HepG2 (cell line): ENCODE results near the gene RPL35. TPM values are rescaled to one million over a fixed set of nuclear protein-coding genes. Genes with fewer than 3 reads are reported as not detected.

Experiments
- CBX1 ChIP-seq: IDR thresholded peaks from one replicate; pipeline ENCODE4 v1.6.1; 2016; ENCODE audit warnings: antibody characterized with exemption, low read depth
- IKZF5 ChIP-seq: IDR thresholded peaks from 2 replicates; pipeline ENCODE4 v1.6.1; 2018; ENCODE audit warnings: missing genetic modification reagents, mild to moderate bottlenecking, missing compliant biosample characterization
- KDM5B ChIP-seq: sonication (generic); formaldehyde crosslinking; IDR thresholded peaks from 2 replicates; pipeline ENCODE4 v1.4.0; 2020; ENCODE audit warnings: missing genetic modification reagents, mild to moderate bottlenecking, borderline replicate concordance
- MIXL1 ChIP-seq: IDR thresholded peaks from 2 replicates; pipeline ENCODE4 v1.6.1; 2016
- NR0B2 ChIP-seq: sonication (generic); formaldehyde crosslinking; IDR thresholded peaks from 2 replicates; pipeline ENCODE4 v1.4.0; 2020; ENCODE audit warnings: mild to moderate bottlenecking, missing genetic modification reagents
- RAD51 ChIP-seq: fragments of 450-650 bp; IDR thresholded peaks from 2 replicates; pipeline ENCODE4 v1.6.1; 2016; ENCODE audit warnings: borderline replicate concordance
- RBFOX2 ChIP-seq: fragments of 200-400 bp; formaldehyde crosslinking; IDR thresholded peaks from 2 replicates; pipeline ENCODE4 v1.6.1; 2017; ENCODE audit warnings: low read depth, mild to moderate bottlenecking, low read length
- TSC22D2 ChIP-seq: sonication (generic); formaldehyde crosslinking; IDR thresholded peaks from 2 replicates; pipeline ENCODE4 v1.5.1; 2020; ENCODE audit warnings: missing genetic modification reagents, mild to moderate bottlenecking, borderline replicate concordance
- U2AF1 ChIP-seq: fragments of 200-400 bp; formaldehyde crosslinking; optimal IDR thresholded peaks from 2 replicates; pipeline ENCODE3; 2017; ENCODE audit warnings: mild to moderate bottlenecking, low read depth, low read length
- USF2 ChIP-seq, 2 experiments: sonication (generic) in 1 of 2; formaldehyde crosslinking in 1 of 2; IDR thresholded peaks; 2 replicates each; pipeline versions ENCODE4 v1.5.1 to v1.6.1; 2011 to 2020; ENCODE audit warnings: borderline replicate concordance in 1 of 2, low read depth in 1 of 2, low read length in 1 of 2, mild to moderate bottlenecking in 1 of 2, missing genetic modification reagents in 1 of 2, moderate library complexity in 1 of 2
- ZFP91 ChIP-seq: sonication (generic); formaldehyde crosslinking; IDR thresholded peaks from 2 replicates; pipeline ENCODE4 v1.9.0; 2022; ENCODE audit warnings: missing genetic modification reagents, mild to moderate bottlenecking, borderline replicate concordance
- ZGPAT ChIP-seq: IDR thresholded peaks from 2 replicates; pipeline ENCODE4 v1.6.1; 2016; ENCODE audit warnings: mild to moderate bottlenecking
- ZMAT5 ChIP-seq: sonication (generic); formaldehyde crosslinking; IDR thresholded peaks from 2 replicates; pipeline ENCODE4 v1.5.0; 2020; ENCODE audit warnings: mild to moderate bottlenecking, low read depth, missing genetic modification reagents, borderline replicate concordance
- ZNF10 ChIP-seq: sonication (generic); formaldehyde crosslinking; IDR thresholded peaks from 2 replicates; pipeline ENCODE4 v1.4.0; 2020; ENCODE audit warnings: mild to moderate bottlenecking, low read depth, missing genetic modification reagents, borderline replicate concordance
- ZNF605 ChIP-seq: sonication (generic); formaldehyde crosslinking; IDR thresholded peaks from 2 replicates; pipeline ENCODE4 v1.8.0; 2022; ENCODE audit warnings: mild to moderate bottlenecking, missing genetic modification reagents
- ZNF672 ChIP-seq: sonication (generic); formaldehyde crosslinking; IDR thresholded peaks from 2 replicates; pipeline ENCODE4 v1.8.1; 2022; ENCODE audit warnings: missing genetic modification reagents
- ZNF780A ChIP-seq: sonication (generic); formaldehyde crosslinking; IDR thresholded peaks from 2 replicates; pipeline ENCODE4 v1.8.0; 2022; ENCODE audit warnings: mild to moderate bottlenecking, missing genetic modification reagents, moderate library complexity
- ZNF816 ChIP-seq: sonication (generic); formaldehyde crosslinking; IDR thresholded peaks from 2 replicates; pipeline ENCODE4 v1.8.0; 2022; ENCODE audit warnings: missing genetic modification reagents, mild to moderate bottlenecking, borderline replicate concordance
- ZNF883 ChIP-seq: sonication (generic); formaldehyde crosslinking; IDR thresholded peaks from 2 replicates; pipeline ENCODE4 v1.5.1; 2020; ENCODE audit warnings: mild to moderate bottlenecking, missing genetic modification reagents; ENCODE audit errors: not compliant biosample characterization
- ZSCAN21 ChIP-seq: sonication (generic); formaldehyde crosslinking; IDR thresholded peaks from 2 replicates; pipeline ENCODE4 v1.8.0; 2022; ENCODE audit warnings: mild to moderate bottlenecking, missing genetic modification reagents, moderate library complexity, borderline replicate concordance
- polyA plus RNA-seq, 8 experiments: library from polyadenylated mRNA; depleted of rRNA in 3 of 8; stranded (reverse) in 7 of 8; unstranded in 1 of 8; fragments of >200 nt; fragmentation: Illumina TruSeq in 4 of 8; extraction: Trizol in 4 of 8; gene quantifications; 2 replicates each; pipeline versions ENCODE4 v1.2.1 to v1.2.3, GENCODE V29; 2011 to 2016; ENCODE audit warnings: low read depth in 4 of 8, missing spikeins in 1 of 8, mixed read lengths in 1 of 8; ENCODE audit not compliant: insufficient read depth in 1 of 8
- total RNA-seq, 5 experiments: library from RNA; depleted of rRNA; stranded (reverse); fragments of >200 nt; fragmentation: Illumina TruSeq; extraction: Trizol; gene quantifications; 2 replicates each; pipeline ENCODE4 v1.2.3, GENCODE V29; 2016; ENCODE audit warnings: low read depth in 1 of 5

RPL35 gene
- total and polyA plus RNA-seq, 2 of the 13 experiments (the other 11 are each of a cell fraction or from before 2014, with no cell fraction given) = 2,153 to 2,935 TPM

- TF ChIP-seq KDM5B (CRISPR knock-in tag) (no peak; the same call in 1 of the 2 replicates), MIXL1 (CRISPR knock-in tag) (no peak), ZNF605 (CRISPR knock-in tag) (no peak), ZSCAN21 (CRISPR knock-in tag) (0 out of 2 replicates have a peak, but pooled peaks have one; percentile 23), ZGPAT (CRISPR knock-in tag) (0 out of 2 replicates have a peak, but pooled peaks have one; percentile 30), USF2 (IDR thresholded peaks at IDR 0.05; ENCODE audit: low read depth, low read length) (no peak), USF2 (CRISPR knock-in tag; IDR thresholded peaks at IDR 0.05; ENCODE audit: borderline replicate concordance) (no peak), RBFOX2 (peak; percentile 55; the same call in 1 of the 2 replicates), U2AF1 (peak; percentile 93), ZNF883 (CRISPR knock-in tag) (peak; percentile 38), IKZF5 (CRISPR knock-in tag) (no peak), ZNF672 (no peak), ZMAT5 (CRISPR knock-in tag) (no peak), CBX1 (no peak), ZNF816 (CRISPR knock-in tag) (no peak), ZNF780A (CRISPR knock-in tag) (no peak), NR0B2 (CRISPR knock-in tag) (0 out of 2 replicates have a peak, but pooled peaks have one; percentile 8), ZNF10 (no peak), TSC22D2 (CRISPR knock-in tag) (no peak), RAD51 (no peak), ZFP91 (CRISPR knock-in tag) (peak; percentile 18; the same call in 1 of the 2 replicates)
These were observed 5.6 kb downstream of the RPL35 start (continued) for GRCh38 chr9:124855944-124856765.
